Stimulated activated CD8-positive, alpha-beta memory T cell treated with anti-CD3 and anti-CD28 coated beads, Interleukin-7, amount 100 ng/mL, for 48 hours (primary cell): ENCODE measurements around the gene RAB37.

Experiments
- DNase-seq, 2 donors: peaks; one replicate each; pipeline ENCODE4 v3.0.0-alpha.2; 2020; ENCODE audit warnings: low read depth in 1 of 2; ENCODE audit errors: extremely low read depth in 1 of 2

Gene RAB37, protein sequence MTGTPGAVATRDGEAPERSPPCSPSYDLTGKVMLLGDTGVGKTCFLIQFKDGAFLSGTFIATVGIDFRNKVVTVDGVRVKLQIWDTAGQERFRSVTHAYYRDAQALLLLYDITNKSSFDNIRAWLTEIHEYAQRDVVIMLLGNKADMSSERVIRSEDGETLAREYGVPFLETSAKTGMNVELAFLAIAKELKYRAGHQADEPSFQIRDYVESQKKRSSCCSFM

DNA sequence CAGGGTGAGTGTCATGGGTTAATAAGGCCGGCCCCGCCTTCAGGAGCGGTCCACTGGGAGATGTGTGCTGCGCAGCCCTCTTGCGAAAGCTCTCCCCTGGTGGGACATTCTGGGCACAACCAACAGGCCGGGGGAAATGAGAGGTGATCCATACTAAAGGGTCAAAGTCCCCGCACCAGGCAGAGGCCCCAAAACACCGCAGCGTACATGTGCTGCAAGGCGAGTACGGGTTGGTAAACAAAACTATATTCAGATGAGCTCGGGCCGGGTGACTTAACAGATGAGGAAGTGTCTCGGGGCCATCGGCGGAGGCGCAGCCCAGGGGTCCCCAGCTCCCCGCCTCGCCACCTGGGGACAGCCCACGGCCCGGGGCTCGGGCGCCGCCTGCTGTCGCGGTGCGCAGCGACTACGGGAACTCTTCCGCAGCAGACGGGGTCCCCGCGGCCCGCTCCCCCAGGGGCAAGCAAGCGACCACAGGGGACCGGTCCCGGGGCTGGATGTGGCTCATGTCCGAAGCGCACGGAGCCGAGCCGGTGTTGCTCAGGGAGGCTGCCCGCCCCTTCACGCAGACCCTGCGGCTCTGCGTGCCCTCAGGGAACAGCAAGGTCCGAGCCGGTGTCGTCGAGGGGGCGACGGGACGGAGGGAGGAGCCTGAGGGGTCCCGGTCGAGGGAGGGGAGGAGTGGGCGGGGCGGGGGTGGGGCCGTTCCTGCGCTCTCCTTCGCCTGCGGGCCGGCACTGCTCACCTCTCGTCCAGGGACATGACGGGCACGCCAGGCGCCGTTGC is at the start of gene RAB37:
TSS of gene RAB37 (plus strand) at position 744 of the 786 bp plus-strand sequence. CDS start at position 761, 17 bp downstream.
- no peak for DNase-seq

DNA sequence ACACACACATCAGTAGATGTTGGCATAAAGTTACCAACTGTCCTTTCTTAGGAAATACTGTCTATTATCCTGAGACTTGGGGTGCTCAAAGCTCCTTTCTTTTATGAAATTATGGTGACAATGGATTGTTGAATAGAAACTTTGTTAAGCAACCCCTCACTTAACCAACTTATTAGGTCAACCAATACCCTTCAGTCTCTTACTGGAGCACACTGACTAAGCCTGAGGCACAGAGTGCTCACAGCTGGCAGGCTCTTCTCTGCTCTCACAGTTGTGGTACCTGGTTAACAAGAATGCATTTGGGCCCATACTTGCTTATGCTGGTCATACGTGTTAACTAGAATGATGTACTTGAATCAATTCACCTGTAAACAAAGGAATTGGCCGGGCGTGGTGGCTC is 49.2 kb upstream of the RAB37 start:
- DNase-seq = no peak

DNA sequence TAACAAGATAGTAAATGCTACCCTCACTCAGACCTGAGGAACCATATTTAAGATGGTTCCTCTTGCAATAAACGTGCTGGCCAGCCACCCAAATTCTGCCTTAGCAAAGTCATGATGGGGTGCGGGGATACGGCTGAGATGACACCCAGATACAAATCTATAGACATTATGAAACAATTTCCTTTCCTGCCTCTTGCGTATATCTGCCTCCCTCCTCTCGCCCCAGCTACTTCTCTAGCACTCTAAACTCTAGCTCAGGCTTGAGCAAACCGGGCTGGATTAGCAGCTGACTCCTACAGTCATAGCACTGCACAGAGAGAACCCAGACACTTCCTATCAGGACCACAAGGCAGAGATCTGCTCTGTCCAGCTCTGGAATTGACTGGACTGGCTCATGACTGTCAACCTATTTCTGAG is 46.6 kb upstream of the RAB37 start:
- DNase-seq = no peak

DNA sequence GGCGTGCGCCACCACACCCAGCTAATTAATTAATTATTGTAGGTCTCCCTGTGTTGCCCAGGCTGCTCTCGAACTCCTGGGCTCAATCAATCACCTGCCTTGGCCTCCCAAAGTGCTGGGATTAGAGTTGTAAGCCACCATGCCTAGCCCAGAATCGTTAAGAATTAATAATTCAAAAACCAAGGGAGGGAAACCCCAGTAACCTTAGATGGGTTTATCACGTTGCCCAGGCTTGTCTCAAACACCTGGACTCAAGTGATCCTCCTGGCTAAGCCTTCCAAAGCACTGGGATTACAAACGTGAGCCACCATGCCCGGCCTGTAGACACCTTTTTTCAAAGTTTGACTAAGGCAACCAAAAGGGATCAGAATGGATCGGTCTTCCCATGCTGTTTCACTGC is 45.9 kb upstream of the RAB37 start:
- DNase-seq = no peak

DNA sequence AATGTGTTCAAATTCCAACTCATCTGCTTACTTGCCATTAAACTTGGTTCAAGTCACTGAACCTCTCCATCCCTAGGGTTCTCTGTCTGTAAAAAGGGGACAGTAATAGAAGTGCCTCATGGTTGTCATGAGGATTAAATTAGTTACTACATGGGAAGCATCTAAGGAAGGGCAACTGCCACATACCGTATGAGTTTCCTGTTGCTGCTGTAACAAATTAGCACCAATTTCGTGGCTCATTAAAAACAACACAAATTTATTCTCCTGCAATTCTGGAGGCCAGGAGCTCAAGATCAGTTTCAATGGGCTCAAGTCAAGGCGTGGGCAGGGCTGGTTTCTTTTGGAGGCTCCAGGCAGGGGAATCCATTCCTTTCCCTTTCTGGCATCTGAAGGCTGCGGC is 43.0 kb upstream of the RAB37 start:
- no peak for DNase-seq

DNA sequence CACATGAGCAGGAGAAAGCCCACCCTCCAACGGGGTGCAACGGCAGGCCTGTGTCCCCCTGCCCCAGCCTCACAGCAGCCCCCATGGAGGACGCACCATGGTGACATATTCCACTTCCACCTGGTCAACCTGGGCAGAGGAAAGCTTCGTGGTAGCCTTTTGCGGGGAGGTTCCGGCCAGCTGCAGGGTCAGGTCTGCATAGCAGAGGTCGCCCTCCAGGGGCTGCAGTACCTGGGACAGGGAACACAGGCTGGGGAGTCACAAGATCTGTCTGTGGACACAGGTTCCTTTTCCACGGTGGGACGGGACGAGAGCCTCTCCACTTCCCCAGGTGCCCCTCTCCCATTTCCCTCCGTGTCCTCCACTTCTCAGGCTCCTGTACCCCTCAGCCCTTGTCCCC is 41.4 kb upstream of the RAB37 start:
- no peak for DNase-seq

DNA sequence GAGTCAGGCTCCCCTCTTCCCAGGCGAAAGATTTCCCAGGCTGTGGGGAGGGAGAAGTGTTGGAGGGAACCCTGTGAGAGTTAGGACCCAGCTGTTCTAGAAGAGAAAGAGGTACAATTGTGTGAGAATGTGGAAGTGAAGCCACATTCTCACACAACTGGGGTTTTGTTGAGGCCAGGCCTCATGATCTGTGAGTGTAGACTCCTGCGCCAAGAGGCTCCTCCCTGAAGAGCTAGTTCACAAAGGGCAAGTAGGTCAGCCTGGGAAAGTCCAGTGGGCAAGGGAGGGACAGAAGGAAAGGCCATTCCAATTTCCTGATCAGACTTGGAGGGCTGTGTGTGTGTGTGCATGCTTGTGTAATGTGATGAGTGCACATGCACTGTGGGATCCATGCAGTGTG is 39.5 kb upstream of the RAB37 start:
- no peak for DNase-seq

DNA sequence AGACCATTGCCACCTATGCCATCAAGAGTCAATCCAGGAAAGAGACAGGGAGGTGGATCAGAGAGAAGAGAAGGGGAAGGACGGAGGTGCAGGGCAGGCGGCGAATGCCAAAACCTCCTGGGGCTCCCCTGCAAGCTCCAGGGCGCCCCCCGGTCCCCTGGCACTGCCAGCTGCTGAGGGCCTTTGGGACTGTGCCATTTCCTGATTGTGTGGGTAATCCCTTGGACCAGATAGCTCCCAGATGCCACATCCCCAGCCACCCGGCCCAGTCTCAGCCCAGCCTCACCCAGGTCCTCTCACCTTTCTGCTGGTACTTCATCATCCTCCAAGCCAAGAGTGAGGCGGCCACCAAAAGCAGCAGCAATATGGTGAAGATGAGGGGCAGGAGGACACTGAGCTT is 39.0 kb upstream of the RAB37 start:
- no peak for DNase-seq

DNA sequence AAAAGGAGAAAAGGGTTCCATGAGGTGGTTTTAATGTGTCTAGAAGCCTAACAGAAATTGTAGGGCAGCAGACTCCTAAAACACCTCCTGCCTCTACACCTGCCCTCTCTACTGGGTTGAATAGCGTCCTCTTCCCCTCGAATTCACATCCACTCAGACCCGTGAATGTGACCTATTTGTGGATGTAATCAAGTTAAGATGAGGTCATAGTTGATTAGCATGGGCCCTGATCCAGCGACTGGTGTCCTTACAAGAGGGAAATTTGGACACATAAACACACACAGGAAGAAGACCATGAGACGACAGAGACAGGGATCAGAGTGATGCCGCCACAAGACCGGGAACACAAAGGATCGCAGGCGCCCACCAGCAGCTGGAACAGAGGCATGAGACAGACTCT is 37.8 kb upstream of the RAB37 start:
- DNase-seq = no peak

DNA sequence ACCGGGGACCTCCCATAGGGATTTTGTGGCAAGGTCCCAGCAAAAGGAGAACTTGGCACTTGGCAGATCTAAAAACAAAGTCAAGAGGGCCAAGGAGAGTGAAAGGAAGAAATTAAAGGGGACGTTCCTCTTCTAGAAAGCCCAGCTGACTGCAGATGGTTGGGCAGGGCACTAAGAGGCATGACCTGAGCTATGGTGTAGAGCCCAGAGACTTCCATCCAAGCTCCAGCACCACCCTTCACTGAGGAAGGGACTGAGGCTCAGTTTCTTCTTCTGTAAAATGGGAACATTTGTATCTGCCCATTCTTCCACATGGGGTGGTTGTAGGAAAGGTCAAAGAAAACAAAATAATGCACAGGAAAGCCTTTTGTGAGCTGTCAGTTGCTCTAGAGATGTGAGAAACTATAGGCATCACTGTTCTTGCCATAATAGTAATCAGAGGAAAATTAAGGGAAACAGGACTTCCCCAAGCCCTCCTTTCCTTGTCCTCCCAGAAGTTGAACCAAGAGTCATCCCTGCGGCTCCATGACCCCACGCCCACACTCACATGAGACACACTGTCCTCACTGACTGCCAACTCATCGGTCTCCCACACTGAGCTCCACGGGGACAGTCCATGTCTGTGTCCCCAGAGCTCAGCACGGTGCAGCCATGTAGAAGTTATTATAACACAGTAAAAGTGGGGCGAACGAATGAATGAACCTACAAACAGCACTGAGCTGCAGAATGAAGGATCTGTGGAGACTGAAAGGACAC is 34.8 kb upstream of the RAB37 start:
- no peak for DNase-seq

DNA sequence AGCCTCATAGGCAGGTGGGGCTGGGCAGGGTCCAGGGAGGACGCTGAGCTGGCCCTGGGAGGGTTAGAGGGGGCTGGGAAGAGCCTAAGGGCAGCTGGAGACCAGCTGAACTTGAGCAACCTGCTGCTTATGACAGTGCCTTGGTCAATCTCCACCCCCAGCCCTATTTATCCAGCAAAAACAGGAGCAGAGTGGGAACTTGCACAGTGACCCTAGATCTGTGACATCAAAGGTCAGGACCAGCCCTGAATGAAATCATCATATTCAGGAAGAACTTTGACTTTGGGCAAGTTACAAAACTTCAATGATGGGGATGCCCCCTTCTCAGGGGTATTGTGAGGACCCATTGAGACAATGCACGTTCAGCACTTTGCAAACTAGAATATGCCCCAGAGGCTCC is 33.7 kb upstream of the RAB37 start:
- DNase-seq = no peak

DNA sequence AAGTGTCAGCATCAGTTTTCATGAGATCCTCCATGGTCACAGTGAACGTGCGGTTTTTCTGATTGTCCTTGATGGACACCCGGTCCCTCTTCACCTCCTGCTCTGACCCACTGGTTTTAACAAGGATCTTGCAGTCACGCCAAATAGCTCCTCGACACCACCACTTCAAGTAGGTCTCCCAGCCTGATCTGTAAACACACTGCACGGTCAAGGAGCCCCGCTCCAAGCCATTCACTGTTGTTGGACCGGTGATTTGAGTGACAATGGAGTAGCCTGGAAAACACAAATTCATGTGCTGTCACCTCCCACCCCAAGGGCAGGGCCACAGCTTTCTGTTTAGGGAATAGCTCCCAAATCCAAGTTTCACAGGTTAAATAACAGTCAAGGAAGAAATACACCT is 32.5 kb upstream of the RAB37 start:
- DNase-seq = no peak

DNA sequence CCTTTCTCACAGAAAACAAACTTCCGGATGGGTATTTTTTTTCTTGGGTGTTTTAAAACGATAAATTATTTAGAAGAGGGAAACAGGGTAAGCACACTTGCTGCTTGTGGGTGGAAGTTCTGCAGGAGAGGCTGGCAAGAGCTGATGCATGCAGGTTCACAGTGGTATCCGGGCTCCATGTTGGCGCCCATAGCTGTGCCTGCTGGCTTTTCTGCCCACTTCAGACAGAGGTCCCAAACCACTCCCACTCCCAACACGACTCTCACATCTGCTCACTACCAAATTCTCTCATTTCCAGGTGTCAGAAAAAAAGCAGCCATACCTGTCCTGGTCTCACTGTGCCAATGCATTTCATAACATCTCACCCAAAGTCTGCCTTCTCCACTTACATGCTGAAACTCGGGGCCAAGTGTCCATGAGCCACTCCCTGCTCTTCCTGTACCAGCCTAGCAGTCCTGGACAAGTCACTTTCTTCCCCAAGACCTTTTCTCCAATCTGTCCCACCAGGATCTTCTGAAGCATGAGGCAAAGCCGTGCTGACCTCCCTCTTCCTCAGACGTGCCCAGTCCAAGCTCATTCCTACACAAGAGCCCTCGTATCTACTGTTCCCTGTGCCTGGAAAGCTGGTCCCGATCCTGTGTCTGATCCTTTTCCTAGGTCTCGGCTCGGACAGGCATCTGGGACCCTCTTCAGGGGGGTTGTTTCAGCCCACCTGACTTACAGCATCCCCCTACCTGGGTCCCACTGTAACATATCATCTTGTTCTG is 25.8 kb upstream of the RAB37 start:
- DNase-seq = no peak

DNA sequence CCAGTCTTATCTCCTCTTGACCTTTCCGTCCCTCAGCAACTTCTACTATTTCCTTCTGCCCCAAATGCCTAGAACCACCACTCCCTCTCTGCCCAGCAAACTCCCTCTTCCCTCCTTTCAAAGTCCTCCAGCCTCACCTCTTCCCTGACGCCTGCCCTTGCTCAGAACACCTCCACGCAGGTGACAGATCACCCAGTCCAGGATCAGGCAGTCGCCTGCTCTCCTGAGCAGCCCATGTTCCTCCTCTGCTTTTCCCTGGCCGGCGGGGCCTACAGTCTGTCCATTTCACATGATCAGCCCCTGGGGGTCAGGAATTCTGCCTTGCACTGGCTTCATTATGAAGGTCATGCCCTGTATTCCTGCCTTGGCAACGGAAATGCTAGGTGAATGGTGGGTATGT is 24.8 kb upstream of the RAB37 start:
- DNase-seq = no peak

DNA sequence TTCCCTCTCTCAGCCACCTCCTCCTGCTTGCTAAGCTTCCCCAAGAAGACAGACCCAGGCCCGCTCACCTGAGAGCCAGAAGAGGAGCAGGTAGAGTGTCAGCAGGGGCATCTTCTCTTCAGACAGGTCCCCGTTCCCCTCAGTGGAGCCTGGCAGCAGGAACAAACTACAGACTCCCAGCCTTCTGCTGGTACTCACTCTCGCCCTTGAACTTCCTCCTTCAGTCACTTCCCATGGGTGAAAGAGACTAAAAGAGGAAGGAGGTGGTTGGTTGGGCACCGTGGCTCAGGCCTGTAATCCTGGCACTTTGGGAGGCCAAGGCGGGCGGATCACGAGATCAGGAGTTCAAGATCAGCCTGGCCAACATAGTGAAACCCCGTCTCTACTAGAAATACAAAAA is 24.3 kb upstream of the RAB37 start, which contains the start of gene CD300LF:
TSS of gene CD300LF (minus strand) at position 168 of the 400 bp plus-strand sequence. CDS start at position 111, 57 bp downstream.
- DNase-seq = no peak

DNA sequence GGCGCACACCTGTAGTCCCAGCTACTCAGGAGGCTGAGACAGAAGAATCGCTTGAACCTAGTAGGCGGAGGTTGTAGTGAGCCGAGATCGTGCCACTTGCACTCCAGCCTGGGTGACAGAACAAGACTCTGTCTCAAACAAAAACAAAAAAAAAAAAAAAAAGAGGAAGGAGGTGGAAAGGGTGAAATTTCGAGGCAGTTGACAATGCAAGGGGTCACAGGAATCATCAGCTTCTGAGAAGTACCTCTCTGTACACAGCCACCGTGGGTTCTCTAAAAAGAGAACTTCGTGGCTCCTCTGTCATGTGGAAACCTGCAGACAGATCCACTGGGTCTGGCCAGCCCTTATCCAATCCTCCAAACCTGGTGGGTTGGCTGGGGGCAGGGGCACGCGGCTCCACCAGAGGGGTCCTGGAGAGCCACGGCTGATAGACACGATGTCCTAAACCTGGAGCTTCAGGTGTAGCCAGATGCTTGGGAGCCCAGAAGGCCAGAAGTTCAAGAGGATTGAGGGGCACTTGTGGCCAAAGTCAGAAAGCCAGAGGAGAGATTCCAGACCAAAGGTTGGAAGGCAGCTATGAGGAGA is 23.8 kb upstream of the RAB37 start:
- no peak for DNase-seq

DNA sequence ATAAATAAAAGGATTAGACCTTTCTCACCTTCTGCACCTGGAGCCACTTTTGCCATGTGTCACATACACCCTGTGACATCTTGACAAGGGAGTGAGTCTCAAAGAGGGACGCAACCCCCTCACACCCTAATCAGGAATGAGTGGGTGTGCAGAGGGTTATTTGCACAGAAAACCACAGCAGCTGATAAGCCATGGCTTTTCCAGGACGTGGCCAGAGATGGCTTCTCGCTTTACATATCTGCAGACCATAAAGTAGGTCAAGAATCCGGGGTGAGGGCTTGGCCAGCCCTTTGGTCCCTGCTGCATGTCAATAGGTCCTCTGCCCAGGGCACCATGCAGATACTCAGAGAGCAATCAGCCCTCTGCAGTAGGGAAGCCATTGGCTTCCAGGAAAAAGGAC is 21.9 kb upstream of the RAB37 start:
- DNase-seq = no peak

DNA sequence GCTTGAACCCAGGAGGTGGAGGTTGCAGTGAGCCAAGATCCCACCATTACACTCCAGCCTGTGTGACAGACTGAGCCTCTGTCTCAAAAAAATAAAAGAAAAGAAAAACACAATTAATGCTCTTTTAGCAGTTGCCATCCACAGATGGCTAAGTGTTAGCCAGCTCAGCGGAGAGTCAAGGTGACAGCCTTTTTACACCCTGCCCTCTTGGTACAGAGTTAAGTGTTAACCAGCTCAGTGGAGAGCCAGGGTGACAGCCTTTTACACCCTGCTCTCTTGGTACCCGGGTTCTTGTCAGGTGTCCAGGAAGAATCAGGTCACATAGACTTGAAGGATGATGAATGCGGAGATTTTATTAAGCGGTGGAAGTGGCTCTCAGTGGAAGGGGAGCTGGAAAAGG is 16.6 kb upstream of the RAB37 start:
- no peak for DNase-seq

DNA sequence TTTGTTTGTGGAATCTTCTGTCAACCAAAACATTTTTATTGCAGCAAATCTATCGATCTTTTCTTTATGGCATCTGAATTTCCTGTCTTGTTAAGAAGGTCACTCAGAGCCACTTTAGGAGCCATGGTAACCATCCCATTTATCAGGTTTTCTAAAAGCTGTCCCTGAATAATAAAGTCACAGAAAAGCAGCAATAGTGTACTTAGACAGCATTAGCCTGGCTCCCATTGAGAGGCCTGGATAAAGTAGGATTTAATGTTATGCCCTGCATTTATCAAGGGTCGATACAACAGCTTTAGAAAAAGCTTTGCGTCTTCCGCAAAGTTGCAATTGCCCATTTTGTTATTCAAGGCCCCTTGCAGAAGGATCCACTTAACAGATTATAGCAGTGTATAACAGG is 14.3 kb upstream of the RAB37 start:
- no peak for DNase-seq

DNA sequence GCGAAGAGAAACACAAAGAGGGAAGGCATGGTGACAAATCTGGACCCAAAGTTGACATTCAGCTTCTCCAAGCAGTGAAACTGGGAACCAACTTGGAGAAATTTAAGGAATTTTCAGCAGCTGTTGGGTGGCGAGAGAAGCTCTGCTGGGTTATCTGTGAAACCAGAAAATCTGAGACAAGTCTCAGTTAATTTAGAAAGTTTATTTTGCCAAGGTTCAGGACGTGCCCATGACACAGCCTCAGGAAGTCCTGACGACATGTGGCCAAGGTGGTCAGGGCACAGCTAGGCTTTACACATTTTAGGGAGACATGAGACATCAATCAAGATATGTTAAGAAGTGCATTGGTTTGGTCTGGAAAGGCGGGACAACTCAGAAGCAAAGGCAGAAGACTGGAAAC is 13.2 kb upstream of the RAB37 start:
- DNase-seq = no peak

DNA sequence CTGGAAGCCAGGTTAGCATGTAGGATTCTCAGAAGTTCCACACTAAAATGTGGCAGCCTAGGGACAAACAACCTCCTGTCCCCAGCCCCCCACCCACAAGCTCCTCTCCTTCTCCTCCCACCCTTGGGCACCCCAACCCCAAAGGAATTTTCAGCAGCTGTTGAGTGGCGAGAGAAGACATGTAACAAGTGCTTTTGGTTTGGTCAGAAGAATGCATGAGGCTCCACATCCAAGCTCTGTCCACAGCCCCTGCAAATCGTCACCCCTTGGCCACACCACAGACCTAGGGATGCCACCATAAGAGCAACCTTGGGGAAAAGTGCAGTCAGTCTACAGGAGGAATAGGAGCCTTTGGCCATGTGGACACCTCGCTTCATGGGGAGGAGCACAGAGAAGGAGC is 11.9 kb upstream of the RAB37 start:
- no peak for DNase-seq
